Ramos (cell line): ENCODE results near the gene POLD4.

Source experiments
- in situ Hi-C: fragments of 300-500 bp; cut with MboI; formaldehyde crosslinking; loops from one replicate; pipeline ENCODE4 v1.14.3; 2022; ENCODE audit warnings: low sequenced_read_pairs; ENCODE audit not compliant: unreplicated experiment

The POLD4 gene

GRCh38 chr11:67353317-67354074 lies at the start of gene POLD4:
POLD4 (minus strand) TSS chr11:67353546; CDS start chr11:67353399, 147 bp downstream.
- in situ Hi-C loops = no loop called here

GRCh38 chr11:67403085-67403484 lies 49.7 kb upstream of the POLD4 start:
- in situ Hi-C loops = loop anchor here (10.0 kb wide), 1 partner anchor 62 kb away; the partner anchor contains the start of gene TMEM134

- in situ Hi-C loops = loop anchor here (10.0 kb wide), 1 partner anchor 62 kb away; the partner anchor contains the start of gene TMEM134
Measured at GRCh38 chr11:67402192-67402839, 49.0 kb upstream of the POLD4 start.

- in situ Hi-C loops = loop anchor here (10.0 kb wide), 1 partner anchor 63 kb away; the partner anchor contains the start of gene TMEM134
Measured at GRCh38 chr11:67401495-67402191, 48.3 kb upstream of the POLD4 start, which contains the start of gene PPP1CA. PPP1CA (minus strand) TSS chr11:67401858; CDS start chr11:67401782, 76 bp downstream.

GRCh38 chr11:67400942-67401494 lies 47.7 kb upstream of the POLD4 start:
- in situ Hi-C loops = loop anchor here (10.0 kb wide), 1 partner anchor 64 kb away; the partner anchor contains the start of gene TMEM134

GRCh38 chr11:67400251-67400941 lies 47.0 kb upstream of the POLD4 start:
- in situ Hi-C loops = loop anchor here (10.0 kb wide), 1 partner anchor 64 kb away; the partner anchor contains the start of gene TMEM134

- in situ Hi-C loops = no loop called here
Measured at GRCh38 chr11:67398661-67399563, 45.6 kb upstream of the POLD4 start.

- in situ Hi-C loops = no loop called here
Measured at GRCh38 chr11:67397986-67398660, 44.8 kb upstream of the POLD4 start.

GRCh38 chr11:67397536-67397935 lies 44.2 kb upstream of the POLD4 start:
- in situ Hi-C loops = no loop called here

GRCh38 chr11:67396587-67397389 lies 43.4 kb upstream of the POLD4 start:
- in situ Hi-C loops = no loop called here

- in situ Hi-C loops = no loop called here
Measured at GRCh38 chr11:67396259-67396581, 42.9 kb upstream of the POLD4 start.

- in situ Hi-C loops = no loop called here
Measured at GRCh38 chr11:67395555-67396258, 42.4 kb upstream of the POLD4 start.

- in situ Hi-C loops = no loop called here
Measured at GRCh38 chr11:67393990-67394389, 40.6 kb upstream of the POLD4 start.

- in situ Hi-C loops = no loop called here
Measured at GRCh38 chr11:67393437-67393836, 40.1 kb upstream of the POLD4 start.

- in situ Hi-C loops = no loop called here
Measured at GRCh38 chr11:67392183-67392715, 38.9 kb upstream of the POLD4 start.

GRCh38 chr11:67391304-67392182 lies 38.2 kb upstream of the POLD4 start, which contains the start of gene RAD9A:
RAD9A (plus strand) TSS chr11:67391986; CDS start chr11:67392045, 59 bp downstream.
- in situ Hi-C loops = no loop called here
